SU-DHL-6 (cell line): Measurements from ENCODE around the gene ALG6.

Experiments
- CTCF ChIP-seq: fragments of 200-600 bp; sonication (generic); IDR thresholded peaks from one replicate; pipeline ENCODE4 v1.5.1; 2017; ENCODE audit warnings: antibody characterized with exemption, mild to moderate bottlenecking, low read length, moderate library complexity; ENCODE audit not compliant: insufficient read depth, poor library complexity, severe bottlenecking
- EZH2phosphoT487 ChIP-seq: fragments of 200-600 bp; sonication (generic), shearing (Covaris generic); conservative IDR thresholded peaks from 2 replicates; pipeline ENCODE4 v1.6.1; 2018; ENCODE audit warnings: mild to moderate bottlenecking, antibody characterized with exemption, low read length, moderate library complexity, mixed read lengths

GRCh38 chr1:63367215-63368103 lies at the start of gene ALG6:
- TF ChIP-seq CTCF (no peak), EZH2phosphoT487 (no peak)
